HepG2 (cell line): ENCODE measurements around the gene MYOM1. TPM values are rescaled to one million over a fixed set of nuclear protein-coding genes. Genes with fewer than 3 reads are reported as not detected.

Source experiments
- ATAC-seq: fragments of 200-7000 bp; cut with Tn5 transposase; 3 replicates; pipeline ENCODE4 v1.9.1; 2020; ENCODE audit warnings: mild to moderate bottlenecking, moderate library complexity
- BruUV-seq: library from RNA; stranded (reverse); fragments of 400-500 nt; replicated peaks from 2 replicates; lab custom pipeline; 2021; lab: Mats Ljungman, UMichigan
- CTCF ChIA-PET: fragments of 300-600 bp; formaldehyde crosslinking; extraction: SDS; loops from one replicate; lab custom pipeline; 2021; ENCODE audit warnings: low total read pairs, inconsistent platforms, low intra/inter-chr PET ratio; lab: Yijun Ruan, JAX
- POLR2A ChIA-PET: fragments of 350-600 bp; sonication (Branson Sonifier 250); formaldehyde crosslinking; loops from one replicate; lab custom pipeline; 2020; ENCODE audit warnings: antibody characterized with exemption, inconsistent platforms; lab: Yijun Ruan, JAX
- DNase-seq: peaks from one replicate; pipeline ENCODE4 v3.0.0-alpha.2; 2015; ENCODE audit warnings: low spot score
- FAIRE-seq: peaks from 3 replicates; lab custom pipeline; 2011; peaks lifted over from hg19 to GRCh38; lab: Jason Lieb, UNC
- H2AFZ ChIP-seq: one replicate; pipeline ENCODE4 v1.6.1; 2011; ENCODE audit warnings: low read length, inconsistent platforms
- H3K27ac ChIP-seq: fragments of 300-600 bp; 3 replicates; pipeline ENCODE4 v1.8.0; 2011; ENCODE audit warnings: mixed run types, mild to moderate bottlenecking, mixed read lengths, low read length, inconsistent platforms; ENCODE audit not compliant: insufficient read depth; ENCODE audit errors: extremely low read length
- H3K27me3 ChIP-seq, 2 experiments: fragments of 200-600 bp in 1 of 2; 2 replicates in 1 of 2; 3 replicates in 1 of 2; pipeline versions ENCODE4 v1.6.0 to v1.8.0; 2011; ENCODE audit warnings: low read length in 2 of 2, mild to moderate bottlenecking in 2 of 2, moderate library complexity in 2 of 2, inconsistent platforms in 1 of 2; ENCODE audit not compliant: insufficient read depth in 2 of 2, control insufficient read depth in 1 of 2
- H3K36me3 ChIP-seq, 2 experiments: fragments of 200-600 bp in 1 of 2; replicated peaks in 1 of 2; 2 replicates in 1 of 2; 3 replicates in 1 of 2; pipeline versions ENCODE4 v1.5.1 to v1.8.0; 2011; ENCODE audit warnings: low read length in 2 of 2, inconsistent platforms in 1 of 2; ENCODE audit not compliant: insufficient read depth in 2 of 2, control insufficient read depth in 1 of 2
- H3K4me1 ChIP-seq: 2 replicates; pipeline ENCODE4 v1.5.1; 2012; ENCODE audit warnings: low read length, inconsistent platforms; ENCODE audit not compliant: insufficient read depth
- H3K4me2 ChIP-seq: 2 replicates; pipeline ENCODE4 v1.6.0; 2011; ENCODE audit warnings: low read depth, low read length, inconsistent platforms
- H3K4me3 ChIP-seq, 3 experiments: fragments of 200-600 bp in 1 of 3; sonication (generic), shearing (Covaris generic) in 1 of 3; replicated peaks in 1 of 3; 2 replicates each; pipeline ENCODE4 v1.5.1; 2011 to 2016; ENCODE audit warnings: low read length in 3 of 3, inconsistent platforms in 2 of 3, low read depth in 2 of 3, mild to moderate bottlenecking in 2 of 3, control low read depth in 1 of 3, mixed read lengths in 1 of 3; ENCODE audit not compliant: insufficient read depth in 1 of 3
- H3K79me2 ChIP-seq: one replicate; pipeline ENCODE4 v1.6.1; 2011; ENCODE audit warnings: low read length, inconsistent platforms; ENCODE audit not compliant: insufficient read depth
- H3K9ac ChIP-seq: 2 replicates; pipeline ENCODE4 v1.6.0; 2011; ENCODE audit warnings: mild to moderate bottlenecking, low read depth, low read length, inconsistent platforms; ENCODE audit not compliant: insufficient read depth
- H3K9me3 ChIP-seq: 2 replicates; pipeline ENCODE4 v1.5.1; 2012; ENCODE audit warnings: mild to moderate bottlenecking, low read length
- H4K20me1 ChIP-seq: 2 replicates; pipeline ENCODE4 v1.6.0; 2011; ENCODE audit warnings: inconsistent platforms, mild to moderate bottlenecking, low read length, moderate library complexity; ENCODE audit not compliant: insufficient read depth
- ASH2L ChIP-seq: fragments of 300-600, 200-600 bp; sonication (generic); IDR thresholded peaks from 2 replicates; pipeline ENCODE4 v1.7.0; 2017; ENCODE audit warnings: low read depth, mild to moderate bottlenecking, moderate library complexity, mixed read lengths, low read length; ENCODE audit not compliant: insufficient read length
- ATF1 ChIP-seq: IDR thresholded peaks from 2 replicates; pipeline ENCODE4 v1.6.1; 2016; ENCODE audit warnings: mild to moderate bottlenecking, control low read depth
- ATF3 ChIP-seq: sonication (generic); formaldehyde crosslinking; IDR thresholded peaks from 2 replicates; pipeline ENCODE4 v1.4.0; 2020; ENCODE audit warnings: missing genetic modification reagents
- CREB1 ChIP-seq, 2 experiments: fragments of 450-650 bp in 1 of 2; IDR thresholded peaks; 2 replicates each; pipeline ENCODE4 v1.6.1; 2016 to 2017; ENCODE audit warnings: control low read depth in 1 of 2, mild to moderate bottlenecking in 1 of 2, missing compliant biosample characterization in 1 of 2, missing genetic modification characterization in 1 of 2
- CREM ChIP-seq, 2 experiments: sonication (generic) in 1 of 2; formaldehyde crosslinking in 1 of 2; IDR thresholded peaks; 2 replicates each; pipeline versions ENCODE4 v1.4.0 to v1.6.1; 2016 to 2020; ENCODE audit warnings: antibody characterized with exemption in 1 of 2, mild to moderate bottlenecking in 1 of 2, missing genetic modification reagents in 1 of 2
- EHMT2 ChIP-seq: fragments of 200-600 bp; sonication (generic); IDR thresholded peaks from 2 replicates; pipeline ENCODE4 v1.7.0; 2017; ENCODE audit warnings: antibody characterized with exemption, low read depth, low read length, borderline replicate concordance
- FOXK2 ChIP-seq: fragments of 450-650 bp; IDR thresholded peaks from 2 replicates; pipeline ENCODE4 v1.6.1; 2016
- HBP1 ChIP-seq: IDR thresholded peaks from 2 replicates; pipeline ENCODE4 v1.6.1; 2016; ENCODE audit warnings: low read depth, control low read depth
- HDAC2 ChIP-seq: sonication (generic); formaldehyde crosslinking; IDR thresholded peaks from 2 replicates; pipeline ENCODE4 v1.4.0; 2020; ENCODE audit warnings: missing genetic modification reagents
- HMG20A ChIP-seq: IDR thresholded peaks from 2 replicates; pipeline ENCODE4 v1.6.1; 2016; ENCODE audit warnings: borderline replicate concordance
- IKZF5 ChIP-seq: IDR thresholded peaks from 2 replicates; pipeline ENCODE4 v1.6.1; 2018; ENCODE audit warnings: missing genetic modification reagents, mild to moderate bottlenecking, missing compliant biosample characterization
- MAX ChIP-seq: IDR thresholded peaks from 2 replicates; pipeline ENCODE4 v1.6.1; 2012; ENCODE audit warnings: inconsistent platforms
- NFYB ChIP-seq: sonication (generic); formaldehyde crosslinking; IDR thresholded peaks from 2 replicates; pipeline ENCODE4 v1.4.0; 2020; ENCODE audit warnings: missing genetic modification reagents
- NR2F6 ChIP-seq, 2 experiments: IDR thresholded peaks; 2 replicates each; pipeline ENCODE4 v1.6.1; 2016; ENCODE audit warnings: antibody characterized with exemption in 1 of 2, mild to moderate bottlenecking in 1 of 2
- RARA ChIP-seq: IDR thresholded peaks from 2 replicates; pipeline ENCODE4 v1.6.1; 2016; ENCODE audit warnings: missing genetic modification reagents, missing compliant biosample characterization
- SAP130 ChIP-seq: IDR thresholded peaks from 2 replicates; pipeline ENCODE4 v1.6.1; 2016; ENCODE audit warnings: low read depth
- SKI ChIP-seq: fragments of 450-650 bp; IDR thresholded peaks from one replicate; pipeline ENCODE4 v1.6.1; 2018; ENCODE audit warnings: mild to moderate bottlenecking; ENCODE audit not compliant: partially characterized antibody
- SOX13 ChIP-seq, 3 experiments: fragments of 450-650 bp in 1 of 3; sonication (generic) in 1 of 3; formaldehyde crosslinking in 1 of 3; IDR thresholded peaks in 2 of 3; conservative IDR thresholded peaks in 1 of 3; 2 replicates each; pipeline versions ENCODE4 v1.5.0 to v1.6.1; 2016 to 2020; ENCODE audit warnings: antibody characterized with exemption in 1 of 3, mild to moderate bottlenecking in 1 of 3, missing compliant biosample characterization in 1 of 3, missing genetic modification reagents in 1 of 3, moderate library complexity in 1 of 3
- SOX5 ChIP-seq: IDR thresholded peaks from 2 replicates; pipeline ENCODE4 v1.6.1; 2016; ENCODE audit warnings: borderline replicate concordance
- SSRP1 ChIP-seq: IDR thresholded peaks from 2 replicates; pipeline ENCODE4 v1.6.1; 2016; ENCODE audit warnings: control low read depth
- ZFP62 ChIP-seq: sonication (generic); formaldehyde crosslinking; IDR thresholded peaks from 2 replicates; pipeline ENCODE4 v1.4.0; 2020; ENCODE audit warnings: missing genetic modification reagents
- WGBS: methylation state at CpG from one replicate; pipeline ENCODE4 v1.1.6; 2017; ENCODE audit warnings: low lambda C conversion rate; 5-methylcytosine and 5-hydroxymethylcytosine counted together
- in situ Hi-C: cut with HindIII; loops from 2 replicates; pipeline ENCODE4 v1.10.0; 2017; ENCODE audit warnings: low pct_unique_long_range_greater_than_20kb; ENCODE audit not compliant: extremely low pct_ligation_motif_present
- intact Hi-C: fragments of 100-400 bp; cut with micrococcal nuclease; formaldehyde crosslinking; loops from one replicate; pipeline ENCODE4 v1.10.0; 2022; ENCODE audit not compliant: unreplicated experiment
- polyA plus RNA-seq, 8 experiments: library from polyadenylated mRNA; depleted of rRNA in 3 of 8; stranded (reverse) in 7 of 8; unstranded in 1 of 8; fragments of >200 nt; fragmentation: Illumina TruSeq in 4 of 8; extraction: Trizol in 4 of 8; gene quantifications; 2 replicates each; pipeline versions ENCODE4 v1.2.1 to v1.2.3, GENCODE V29; 2011 to 2016; ENCODE audit warnings: low read depth in 4 of 8, missing spikeins in 1 of 8, mixed read lengths in 1 of 8; ENCODE audit not compliant: insufficient read depth in 1 of 8
- total RNA-seq, 5 experiments: library from RNA; depleted of rRNA; stranded (reverse); fragments of >200 nt; fragmentation: Illumina TruSeq; extraction: Trizol; gene quantifications; 2 replicates each; pipeline ENCODE4 v1.2.3, GENCODE V29; 2016; ENCODE audit warnings: low read depth in 1 of 5

Gene MYOM1
- total and polyA plus RNA-seq, 2 of the 13 experiments (the other 11 are each of a cell fraction or from before 2014, with no cell fraction given): 0.46 to 0.98 TPM

- ChIA-PET CTCF (no interaction called here), POLR2A (interaction anchor here (0.6 to 1.7 kb wide), 16 partner anchors 11 to 163 kb away, joined by 3 to 13 read pairs (median 4); partner anchors contain the start of gene MYL12A)
- BruUV-seq: TSS peak; percentile 84
- Histone ChIP-seq H2AFZ (no peak overlapping the region), H3K36me3 (no peaks in the 10 kb centered on the region), H3K79me2 (no peaks in the 10 kb centered on the region), H3K9me3 (no peaks in the 10 kb centered on the region), H3K9ac (peak overlapping the region; percentile 69), H3K4me1 (peaks cover 73% of the 10 kb centered on the region), H4K20me1 (no peaks in the 10 kb centered on the region), H3K27me3 (no peaks in the 10 kb centered on the region), H3K27ac (peak overlapping the region; percentile 97), H3K4me3 (peak overlapping the region in 1 of 3 experiments; percentile 17; a peak in 2 of 6 replicates), H3K4me2 (peak overlapping the region; percentile 64)
- in situ Hi-C loops (no loop called here), intact Hi-C loops (loop anchor here (5.0 kb wide), 1 partner anchor 55 kb away; no protein-coding TSS in a partner anchor)
- peak; percentile 92 for ATAC-seq
- DNase-seq: peak; percentile 95
- 1% methylated on average over 4 of the region's 4 CpGs for WGBS
- peak; percentile 60 for FAIRE-seq
- peak; percentile 33; the same call in 1 of the 2 replicates for TF ChIP-seq ATF3
- peak; percentile 56 for TF ChIP-seq ASH2L
- TF ChIP-seq SKI: peak; percentile 48
- TF ChIP-seq SOX13 (IDR thresholded peaks at IDR 0.05): no peak
- peak in 1 of 2 experiments; percentile 81; a peak in 2 of 4 replicates for TF ChIP-seq SOX13 (CRISPR knock-in tag; conservative IDR thresholded peaks at IDR 0.05 in 1 of 2, IDR thresholded peaks at IDR 0.05 in 1 of 2)
- no peak for TF ChIP-seq ZFP62 (CRISPR knock-in tag)
- TF ChIP-seq ATF1 (CRISPR knock-in tag): 0 out of 2 replicates have a peak, but pooled peaks have one; percentile 43
- TF ChIP-seq HDAC2: peak; percentile 72
- TF ChIP-seq FOXK2: 0 out of 2 replicates have a peak, but pooled peaks have one; percentile 47
- 0 out of 2 replicates have a peak, but pooled peaks have one; percentile 56 for TF ChIP-seq HBP1 (CRISPR knock-in tag)
- peak; percentile 75 for TF ChIP-seq SAP130
- peak; percentile 75 for TF ChIP-seq NR2F6 (IDR thresholded peaks at IDR 0.05)
- TF ChIP-seq NR2F6 (CRISPR knock-in tag; IDR thresholded peaks at IDR 0.05): peak; percentile 85
- TF ChIP-seq SOX5 (CRISPR knock-in tag): peak; percentile 72; the same call in 1 of the 2 replicates
- peak; percentile 87; the same call in 1 of the 2 replicates for TF ChIP-seq HMG20A (CRISPR knock-in tag)
- TF ChIP-seq MAX: 0 out of 2 replicates have a peak, but pooled peaks have one; percentile 30
- TF ChIP-seq IKZF5 (CRISPR knock-in tag): 0 out of 2 replicates have a peak, but pooled peaks have one; percentile 16
- TF ChIP-seq CREB1 (IDR thresholded peaks at IDR 0.05): peak; percentile 81
- TF ChIP-seq CREB1 (CRISPR knock-in tag; IDR thresholded peaks at IDR 0.05): peak; percentile 81
- TF ChIP-seq SSRP1 (CRISPR knock-in tag): peak; percentile 22; the same call in 1 of the 2 replicates
- peak; percentile 94 for TF ChIP-seq RARA (CRISPR knock-in tag)
- TF ChIP-seq NFYB (CRISPR knock-in tag): peak; percentile 85
- TF ChIP-seq CREM (IDR thresholded peaks at IDR 0.05): peak; percentile 66
- TF ChIP-seq CREM (CRISPR knock-in tag; IDR thresholded peaks at IDR 0.05): no peak
- TF ChIP-seq EHMT2: 0 out of 2 replicates have a peak, but pooled peaks have one; percentile 26
These were observed 102.1 kb downstream of the MYOM1 start for GRCh38 chr18:3117493-3118192.
